H1 (cell line): ENCODE data around the gene ABCC6. TPM values are rescaled to one million over a fixed set of nuclear protein-coding genes. Genes with fewer than 3 reads are reported as not detected.

Experiments
- CTCF ChIA-PET: fragments of 300-600 bp; sonication (Branson Sonifier 250); formaldehyde crosslinking; loops from one replicate; lab custom pipeline; 2021; ENCODE audit not compliant: partially characterized antibody; lab: Charles Lee
- POLR2A ChIA-PET: fragments of 300-600 bp; sonication (Branson Sonifier 250); formaldehyde crosslinking; loops from one replicate; lab custom pipeline; 2021; ENCODE audit warnings: inconsistent platforms; ENCODE audit not compliant: partially characterized antibody; lab: Charles Lee
- DNase-seq, 2 experiments: peaks; one replicate each; pipeline versions ENCODE4 v3.0.0 to v3.0.0-alpha.2; 2010 to 2022; ENCODE audit warnings: low spot score in 2 of 2, low read depth in 1 of 2, mixed read lengths in 1 of 2
- FAIRE-seq: peaks from 2 replicates; lab custom pipeline; 2011; peaks lifted over from hg19 to GRCh38; lab: Jason Lieb, UNC
- H2AFZ ChIP-seq: 2 replicates; pipeline ENCODE4 v1.8.1; 2012; ENCODE audit warnings: low read length, inconsistent platforms
- H2AK5ac ChIP-seq: 2 replicates; pipeline ENCODE4 v1.6.1; 2013; ENCODE audit warnings: low read depth, low read length
- H2BK120ac ChIP-seq: replicated peaks from 2 replicates; pipeline ENCODE3; 2013; ENCODE audit warnings: low read depth, low read length, inconsistent platforms
- H2BK12ac ChIP-seq: 2 replicates; pipeline ENCODE4 v1.6.1; 2013; ENCODE audit warnings: low read depth, low read length
- H2BK15ac ChIP-seq: 2 replicates; pipeline ENCODE4 v1.6.1; 2013; ENCODE audit warnings: low read length
- H2BK20ac ChIP-seq: 2 replicates; pipeline ENCODE4 v1.6.1; 2013; ENCODE audit warnings: low read length
- H2BK5ac ChIP-seq: 2 replicates; pipeline ENCODE4 v1.6.1; 2013; ENCODE audit warnings: low read depth, low read length
- H3K14ac ChIP-seq: 2 replicates; pipeline ENCODE4 v1.6.1; 2013; ENCODE audit warnings: inconsistent platforms; ENCODE audit not compliant: insufficient read length
- H3K18ac ChIP-seq: 2 replicates; pipeline ENCODE4 v1.6.1; 2013; ENCODE audit warnings: low read length; ENCODE audit errors: extremely low read depth
- H3K23ac ChIP-seq: 2 replicates; pipeline ENCODE4 v1.6.1; 2013; ENCODE audit warnings: inconsistent platforms; ENCODE audit not compliant: insufficient read length
- H3K23me2 ChIP-seq: 2 replicates; pipeline ENCODE4 v1.6.1; 2013; ENCODE audit warnings: low read depth, low read length
- H3K27ac ChIP-seq: 2 replicates; pipeline ENCODE4 v1.6.1; 2011; ENCODE audit warnings: low read depth, low read length, inconsistent platforms
- H3K27me3 ChIP-seq, 4 experiments: replicated peaks in 1 of 4; 1 replicate in 1 of 4; 2 replicates in 3 of 4; pipeline versions ENCODE4 v1.6.1 to v1.8.1; 2011 to 2013; ENCODE audit warnings: low read length in 3 of 4, mild to moderate bottlenecking in 3 of 4, inconsistent platforms in 2 of 4, mixed read lengths in 2 of 4, moderate library complexity in 1 of 4; ENCODE audit not compliant: control insufficient read depth in 3 of 4, insufficient read depth in 3 of 4; ENCODE audit errors: extremely low read depth in 1 of 4
- H3K36me3 ChIP-seq, 4 experiments: 2 replicates each; pipeline versions ENCODE4 v1.6.1 to v1.8.1; 2011 to 2013; ENCODE audit warnings: mild to moderate bottlenecking in 4 of 4, low read length in 3 of 4, moderate library complexity in 2 of 4, control low read depth in 1 of 4, inconsistent platforms in 1 of 4; ENCODE audit not compliant: insufficient read depth in 4 of 4, control insufficient read depth in 2 of 4
- H3K4ac ChIP-seq: replicated peaks from 2 replicates; pipeline ENCODE3; 2013; ENCODE audit warnings: low read length, low read depth, mixed read lengths, inconsistent platforms; ENCODE audit not compliant: insufficient read length
- H3K4me1 ChIP-seq, 4 experiments: replicated peaks in 1 of 4; 1 replicate in 1 of 4; 2 replicates in 3 of 4; pipeline versions ENCODE4 v1.6.1 to v1.8.1; 2011 to 2013; ENCODE audit warnings: low read length in 3 of 4, inconsistent platforms in 2 of 4, mixed read lengths in 1 of 4; ENCODE audit not compliant: insufficient read depth in 4 of 4, control insufficient read depth in 3 of 4
- H3K4me2 ChIP-seq, 2 experiments: 2 replicates each; pipeline versions ENCODE4 v1.6.1 to v1.8.1; 2011 to 2013; ENCODE audit warnings: low read depth in 2 of 2, low read length in 2 of 2, control low read depth in 1 of 2, inconsistent platforms in 1 of 2, mild to moderate bottlenecking in 1 of 2; ENCODE audit not compliant: insufficient read depth in 1 of 2
- H3K4me3 ChIP-seq, 4 experiments: fragments of 200-600, 300-600 bp in 1 of 4; sonication (generic), shearing (Covaris generic), sonication (Bioruptor Twin) in 1 of 4; 2 replicates each; pipeline versions ENCODE4 v1.5.1 to v1.8.1; 2011 to 2016; ENCODE audit warnings: low read length in 4 of 4, low read depth in 3 of 4, control low read depth in 2 of 4, inconsistent platforms in 2 of 4, mild to moderate bottlenecking in 2 of 4, mixed read lengths in 1 of 4, moderate library complexity in 1 of 4; ENCODE audit not compliant: insufficient read depth in 2 of 4; ENCODE audit errors: extremely low read depth in 1 of 4
- H3K56ac ChIP-seq: replicated peaks from 2 replicates; pipeline ENCODE3; 2013; ENCODE audit warnings: low read depth, mild to moderate bottlenecking, mixed read lengths, low read length, inconsistent platforms; ENCODE audit not compliant: insufficient read length
- H3K79me1 ChIP-seq: 2 replicates; pipeline ENCODE4 v1.6.1; 2013; ENCODE audit warnings: low read depth, low read length, control low read depth
- H3K79me2 ChIP-seq, 2 experiments: 2 replicates each; pipeline versions ENCODE4 v1.6.1 to v1.8.1; 2012 to 2013; ENCODE audit warnings: low read length in 2 of 2, mild to moderate bottlenecking in 2 of 2, inconsistent platforms in 1 of 2; ENCODE audit not compliant: insufficient read depth in 2 of 2, control insufficient read depth in 1 of 2
- H3K9ac ChIP-seq, 4 experiments: replicated peaks in 1 of 4; 1 replicate in 1 of 4; 2 replicates in 3 of 4; pipeline versions ENCODE4 v1.6.1 to v1.8.1; 2011 to 2013; ENCODE audit warnings: low read depth in 3 of 4, low read length in 3 of 4, control low read depth in 2 of 4, mild to moderate bottlenecking in 2 of 4, moderate library complexity in 2 of 4, inconsistent platforms in 1 of 4; ENCODE audit errors: extremely low read depth in 1 of 4
- H3K9me3 ChIP-seq, 2 experiments: 2 replicates each; pipeline versions ENCODE4 v1.6.1 to v1.8.1; 2012 to 2013; ENCODE audit warnings: mild to moderate bottlenecking in 2 of 2, moderate library complexity in 2 of 2, control low read depth in 1 of 2, inconsistent platforms in 1 of 2, low read depth in 1 of 2, low read length in 1 of 2, mixed read lengths in 1 of 2; ENCODE audit not compliant: insufficient read depth in 2 of 2
- H4K20me1 ChIP-seq, 2 experiments: replicated peaks in 1 of 2; 2 replicates each; pipeline versions ENCODE3 to v1.8.1; 2011 to 2013; ENCODE audit warnings: inconsistent platforms in 2 of 2, low read length in 2 of 2, mild to moderate bottlenecking in 1 of 2; ENCODE audit not compliant: insufficient read depth in 2 of 2, control insufficient read depth in 1 of 2
- H4K5ac ChIP-seq: 2 replicates; pipeline ENCODE4 v1.6.1; 2013; ENCODE audit warnings: low read length, low read depth, mixed read lengths, inconsistent platforms; ENCODE audit not compliant: insufficient read length
- H4K8ac ChIP-seq: 2 replicates; pipeline ENCODE4 v1.8.0; 2013; ENCODE audit warnings: mild to moderate bottlenecking, moderate library complexity, low read length, inconsistent platforms; ENCODE audit not compliant: insufficient read depth; ENCODE audit errors: extremely low read depth
- H4K91ac ChIP-seq: replicated peaks from 2 replicates; pipeline ENCODE3; 2013; ENCODE audit warnings: low read length, mixed read lengths, inconsistent platforms; ENCODE audit not compliant: insufficient read length
- ATF3 ChIP-seq: IDR thresholded peaks from 2 replicates; pipeline ENCODE4 v1.6.1; 2011; ENCODE audit warnings: low read depth, mild to moderate bottlenecking, low read length; ENCODE audit not compliant: insufficient read depth
- CHD1 ChIP-seq: IDR thresholded peaks from 2 replicates; pipeline ENCODE4 v1.6.1; 2012; ENCODE audit warnings: low read depth, low read length, improper control_type of control experiment
- CTBP2 ChIP-seq: IDR thresholded peaks from 2 replicates; pipeline ENCODE4 v1.7.0; 2011; ENCODE audit warnings: borderline replicate concordance, mild to moderate bottlenecking, moderate library complexity, mixed read lengths, low read length; ENCODE audit not compliant: insufficient read depth, insufficient read length
- E2F6 ChIP-seq: IDR thresholded peaks from 2 replicates; pipeline ENCODE4 v1.6.1; 2012; ENCODE audit warnings: inconsistent platforms
- GTF2F1 ChIP-seq: IDR thresholded peaks from 2 replicates; pipeline ENCODE4 v1.6.1; 2012; ENCODE audit warnings: low read depth, low read length, improper control_type of control experiment, borderline replicate concordance
- HDAC6 ChIP-seq: IDR thresholded peaks from one replicate; pipeline ENCODE4 v1.7.1; 2012; ENCODE audit warnings: low read depth, mild to moderate bottlenecking, inconsistent platforms, low read length, moderate library complexity
- JUND ChIP-seq: IDR thresholded peaks from 2 replicates; pipeline ENCODE4 v1.6.1; 2011; ENCODE audit warnings: mild to moderate bottlenecking, improper control_type of control experiment, low read length
- PHF8 ChIP-seq: fragments of 200-600 bp; sonication (generic); conservative IDR thresholded peaks from 2 replicates; pipeline ENCODE4 v1.7.1; 2012; ENCODE audit warnings: low read depth, mild to moderate bottlenecking, inconsistent platforms, low read length, moderate library complexity
- POLR2A ChIP-seq, 2 experiments: IDR thresholded peaks; 1 replicate in 1 of 2; 2 replicates in 1 of 2; pipeline ENCODE4 v1.6.1; 2011; ENCODE audit warnings: low read depth in 2 of 2, low read length in 2 of 2, mild to moderate bottlenecking in 2 of 2; ENCODE audit errors: control extremely low read depth in 1 of 2
- RFX5 ChIP-seq: IDR thresholded peaks from 2 replicates; pipeline ENCODE4 v1.6.1; 2011; ENCODE audit warnings: low read depth, low read length, improper control_type of control experiment, borderline replicate concordance
- SAP30 ChIP-seq: fragments of 300-600 bp; sonication (generic); IDR thresholded peaks from 2 replicates; pipeline ENCODE4 v1.7.1; 2012; ENCODE audit warnings: low read length, moderate library complexity, mild to moderate bottlenecking, inconsistent platforms; ENCODE audit not compliant: insufficient read depth, insufficient replicate concordance
- SP2 ChIP-seq: IDR thresholded peaks from 2 replicates; pipeline ENCODE4 v1.6.1; 2012; ENCODE audit warnings: mild to moderate bottlenecking, low read length, inconsistent platforms
- SRF ChIP-seq: IDR thresholded peaks from 2 replicates; pipeline ENCODE4 v1.6.1; 2011; ENCODE audit warnings: mild to moderate bottlenecking, low read depth, low read length, moderate library complexity
- TBP ChIP-seq: IDR thresholded peaks from 2 replicates; pipeline ENCODE4 v1.6.1; 2011; ENCODE audit warnings: low read depth, low read length, improper control_type of control experiment
- WGBS, 2 experiments: shearing (Covaris generic) in 1 of 2; methylation state at CpG; one replicate each; pipeline versions ENCODE4 v1.1.6 to v1.1.7; 2013 to 2015; ENCODE audit warnings: low lambda C conversion rate in 2 of 2, mixed read lengths in 2 of 2, inconsistent platforms in 1 of 2, low coverage in 1 of 2, missing lambda C conversion rate in 1 of 2; ENCODE audit not compliant: insufficient replicate concordance in 2 of 2, insufficient coverage in 1 of 2, insufficient read length in 1 of 2; ENCODE audit errors: extremely low coverage in 1 of 2, missing lambda C conversion rate in 1 of 2; 5-methylcytosine and 5-hydroxymethylcytosine counted together
- polyA plus RNA-seq, 7 experiments: library from polyadenylated mRNA; depleted of rRNA in 3 of 7; stranded (reverse) in 5 of 7; unstranded in 2 of 7; fragments of >200 nt in 5 of 7; fragments of 200-250 nt in 2 of 7; gene quantifications; 1 replicate in 5 of 7; 2 replicates in 1 of 7; 4 replicates in 1 of 7; pipeline versions ENCODE4 v1.2.1 to v1.2.3, GENCODE V29; 2011 to 2013; ENCODE audit warnings: missing spikeins in 2 of 7, mixed read lengths in 2 of 7
- total RNA-seq: library from RNA; stranded (reverse); fragmentation: NEBNext Ultra II Directional; extraction: Animal tissue kit (Norgen Biotek cat#: 25700); gene quantifications from 2 replicates; pipeline ENCODE4 v1.2.1, GENCODE V29; 2021

ABCC6 gene
- total and polyA plus RNA-seq, 2 of the 8 experiments (the other 6 are each of a cell fraction or from before 2014, with no cell fraction given) = 1.6 to 1.8 TPM

- CTCF ChIA-PET = no interaction called here
- WGBS, 2 experiments = 88% methylated on average over 8 of the region's 17 CpGs; no CpG with 5 or more reads in 1 of the 2 experiments
- Histone ChIP-seq H3K9me3 (no peaks in the 10 kb centered on the region), H2BK120ac (no peak overlapping the region), H4K8ac (no peak overlapping the region), H4K5ac (no peak overlapping the region), H2BK15ac (no peak overlapping the region), H3K27ac (no peak overlapping the region), H3K27me3 (no peaks in the 10 kb centered on the region), H3K4ac (no peak overlapping the region), H3K56ac (no peak overlapping the region), H2BK5ac (no peak overlapping the region), H3K4me3 (no peak overlapping the region), H3K36me3 (no peaks in the 10 kb centered on the region), H2AK5ac (no peak overlapping the region), H2BK20ac (no peak overlapping the region), H2AFZ (no peak overlapping the region), H3K14ac (no peak overlapping the region), H4K91ac (no peak overlapping the region), H3K23me2 (peaks cover 2% of the 10 kb centered on the region; the same call in 1 of the 2 replicates), H3K23ac (no peak overlapping the region), H4K20me1 (no peaks in the 10 kb centered on the region), H3K18ac (no peak overlapping the region), H3K4me1 (no peaks in the 10 kb centered on the region), H3K9ac (no peak overlapping the region), H2BK12ac (no peak overlapping the region), H3K79me2 (no peaks in the 10 kb centered on the region), H3K79me1 (no peaks in the 10 kb centered on the region), H3K4me2 (no peak overlapping the region)
- no peak for DNase-seq
- POLR2A ChIA-PET = no interaction called here
- no peak for FAIRE-seq
- TF ChIP-seq JUND (no peak), GTF2F1 (no peak), RFX5 (no peak), PHF8 (no peak), ATF3 (no peak), SRF (no peak), SP2 (no peak), E2F6 (no peak), TBP (no peak), HDAC6 (no peak), CTBP2 (no peak), CHD1 (no peak), POLR2A (IDR thresholded peaks at IDR 0.05; ENCODE audit: control extremely low read depth in 1 of 2, low read depth in 2 of 2, low read length in 2 of 2) (no peak), SAP30 (no peak)
Measured at GRCh38 chr16:16197966-16198365, 25.3 kb downstream of the ABCC6 start.
